ENCODE measurements around the gene FAM241B.

DNA sequence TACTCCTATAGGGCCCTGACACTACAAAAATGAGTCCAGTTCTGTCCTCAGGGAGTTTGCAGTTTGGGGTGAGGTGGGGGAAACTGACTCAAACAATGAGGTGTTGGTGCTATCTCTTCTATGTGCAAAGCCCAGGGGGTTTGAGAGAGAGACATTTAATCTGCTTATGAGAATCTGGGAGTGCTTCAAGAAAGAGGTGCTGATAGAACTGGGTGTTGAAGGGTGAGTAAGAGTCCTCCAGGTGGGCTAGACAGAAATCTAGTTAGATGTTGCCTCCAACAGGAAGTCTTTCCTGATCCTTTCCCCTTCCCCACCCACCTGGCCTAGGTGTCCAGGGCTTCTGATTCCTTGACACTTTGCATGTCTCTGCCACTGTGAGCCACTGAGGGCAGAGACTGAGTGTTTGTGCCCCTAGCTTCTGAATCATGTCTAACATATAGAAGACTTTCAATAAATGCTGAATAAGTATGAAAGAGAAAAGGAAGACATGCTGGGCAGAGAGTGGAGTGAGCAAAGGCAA, 53.0 kb downstream of the FAM241B start:
- TF ChIP-seq GATA2 (IDR thresholded peaks at IDR 0.05; ENCODE audit: low read depth, low read length) (no peak), GATA3 (IDR thresholded peaks at IDR 0.05; ENCODE audit: low read depth, low read length) (no peak)
